H1 (cell line): ENCODE measurements around the gene ARSB. TPM values are rescaled to one million over a fixed set of nuclear protein-coding genes. Genes with fewer than 3 reads are reported as not detected.

Experiments
- ASH2L ChIP-seq: fragments of 200-600, 300-600 bp; sonication (generic); IDR thresholded peaks from one replicate; pipeline ENCODE4 v1.7.1; 2017; ENCODE audit warnings: low read length
- BCL11A ChIP-seq, 2 experiments: IDR thresholded peaks; one replicate each; pipeline ENCODE4 v1.6.1; 2011; ENCODE audit warnings: low read depth in 2 of 2, low read length in 2 of 2, mild to moderate bottlenecking in 2 of 2
- CHD7 ChIP-seq: fragments of 300-600 bp; sonication (generic); IDR thresholded peaks from 2 replicates; pipeline ENCODE4 v1.7.1; 2012; ENCODE audit warnings: low read length, moderate library complexity, mild to moderate bottlenecking, inconsistent platforms; ENCODE audit not compliant: insufficient replicate concordance
- KDM5A ChIP-seq: fragments of 200-600 bp; IDR thresholded peaks from 2 replicates; pipeline ENCODE4 v1.7.1; 2012; ENCODE audit warnings: mild to moderate bottlenecking, low read length, inconsistent platforms, mixed read lengths
- POLR2AphosphoS5 ChIP-seq: IDR thresholded peaks from 2 replicates; pipeline ENCODE4 v1.6.1; 2011; ENCODE audit warnings: low read depth, low read length
- RBBP5 ChIP-seq: IDR thresholded peaks from 2 replicates; pipeline ENCODE4 v1.7.1; 2012; ENCODE audit warnings: low read depth, mild to moderate bottlenecking, inconsistent platforms, low read length, moderate library complexity, borderline replicate concordance
- RNF2 ChIP-seq: fragments of 200-900, 300-1000 bp; sonication (generic); IDR thresholded peaks from 2 replicates; pipeline ENCODE4 v1.7.1; 2016; ENCODE audit warnings: borderline replicate concordance, low read depth, mild to moderate bottlenecking, antibody characterized with exemption, low read length; ENCODE audit not compliant: poor library complexity, severe bottlenecking; ENCODE audit errors: missing control alignments
- SAP30 ChIP-seq: fragments of 300-600 bp; sonication (generic); IDR thresholded peaks from 2 replicates; pipeline ENCODE4 v1.7.1; 2012; ENCODE audit warnings: low read length, moderate library complexity, mild to moderate bottlenecking, inconsistent platforms; ENCODE audit not compliant: insufficient read depth, insufficient replicate concordance
- SP2 ChIP-seq: IDR thresholded peaks from 2 replicates; pipeline ENCODE4 v1.6.1; 2012; ENCODE audit warnings: mild to moderate bottlenecking, low read length, inconsistent platforms
- SUZ12 ChIP-seq: fragments of 200-600 bp; sonication (generic); IDR thresholded peaks from 2 replicates; pipeline ENCODE4 v1.6.1; 2012; ENCODE audit warnings: mild to moderate bottlenecking, inconsistent platforms, low read length, moderate library complexity, mixed read lengths
- polyA plus RNA-seq, 7 experiments: library from polyadenylated mRNA; depleted of rRNA in 3 of 7; stranded (reverse) in 5 of 7; unstranded in 2 of 7; fragments of >200 nt in 5 of 7; fragments of 200-250 nt in 2 of 7; gene quantifications; 1 replicate in 5 of 7; 2 replicates in 1 of 7; 4 replicates in 1 of 7; pipeline versions ENCODE4 v1.2.1 to v1.2.3, GENCODE V29; 2011 to 2013; ENCODE audit warnings: missing spikeins in 2 of 7, mixed read lengths in 2 of 7
- total RNA-seq: library from RNA; stranded (reverse); fragmentation: NEBNext Ultra II Directional; extraction: Animal tissue kit (Norgen Biotek cat#: 25700); gene quantifications from 2 replicates; pipeline ENCODE4 v1.2.1, GENCODE V29; 2021
- TF ChIP-seq, protein P1 (sequence below): IDR thresholded peaks from 2 replicates; pipeline ENCODE4 v1.6.1; 2012; ENCODE audit warnings: inconsistent platforms

The ARSB gene
- total and polyA plus RNA-seq, 2 of the 8 experiments (the other 6 are each of a cell fraction or from before 2014, with no cell fraction given): 6.4 to 13.9 TPM

GRCh38 chr5:78824831-78825281, 160.3 kb downstream of the ARSB start (continued):
- TF ChIP-seq CHD7 (no peak), SAP30 (no peak), KDM5A (no peak), RBBP5 (no peak), ASH2L (no peak), RNF2 (no peak), SP2 (no peak), POLR2AphosphoS5 (no peak), BCL11A (IDR thresholded peaks at IDR 0.05; ENCODE audit: low read depth in 2 of 2, low read length in 2 of 2) (no peak), SUZ12 (no peak)
- TF ChIP-seq, protein P1, sequence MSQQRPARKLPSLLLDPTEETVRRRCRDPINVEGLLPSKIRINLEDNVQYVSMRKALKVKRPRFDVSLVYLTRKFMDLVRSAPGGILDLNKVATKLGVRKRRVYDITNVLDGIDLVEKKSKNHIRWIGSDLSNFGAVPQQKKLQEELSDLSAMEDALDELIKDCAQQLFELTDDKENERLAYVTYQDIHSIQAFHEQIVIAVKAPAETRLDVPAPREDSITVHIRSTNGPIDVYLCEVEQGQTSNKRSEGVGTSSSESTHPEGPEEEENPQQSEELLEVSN: no peak
